ENCODE results near the gene APOL1. TPM values are rescaled to one million over a fixed set of nuclear protein-coding genes. Genes with fewer than 3 reads are reported as not detected.
A peak's percentile ranks its signal among the peaks of the same experiment; 100 is the strongest.

APOL1 gene
- total and polyA plus RNA-seq, 2 donors (not counting 1 experiment from before 2014, with no cell fraction given), result 3.3 to 11.2 TPM

GRCh38 chr22:36238373-36239149 lies 14.4 kb upstream of the APOL1 start:
- peak overlapping the region; percentile 85 for H3K9ac ChIP-seq (ENCODE audit: low read length)
- ChIA-PET POLR2A (interaction anchor here (3.1 kb wide), 1 partner anchor 14 kb away, joined by 9 read pairs; the partner anchor contains the start of gene APOL1), CTCF (interaction anchor here (0.6 to 3.1 kb wide), 18 partner anchors 10 to 248 kb away, joined by 3 to 22 read pairs (median 4); partner anchors contain the start of gene APOL1)
- Mint-ChIP-seq H3K4me1 (peaks cover 48% of the 10 kb centered on the region), H3K27ac (peak overlapping the region; percentile 97), H3K4me3 (peak overlapping the region; percentile 93), H3K9me3 (ENCODE audit: insufficient read depth) (no peaks in the 10 kb centered on the region), H3K27me3 (no peaks in the 10 kb centered on the region)
- peaks cover 21 to 28% of the 10 kb centered on the region in 2 donors for H3K4me1 ChIP-seq (ENCODE audit: control insufficient read depth in 2 of 2, insufficient read depth in 2 of 2, low read length in 2 of 2)
- H3K9me3 ChIP-seq (ENCODE audit: control extremely low read depth in 1 of 3, control insufficient read depth in 2 of 3, insufficient read depth in 1 of 3, low read length in 2 of 3), result no peaks in the 10 kb centered on the region
- intact Hi-C loops (cut with micrococcal nuclease), result loop anchor here (1.0 to 5.0 kb wide), 4 partner anchors 15 to 244 kb away; partner anchors contain the start of genes APOL1 and APOL3
- H3K4me3 ChIP-seq (ENCODE audit: control extremely low read depth in 1 of 5, extremely low read depth in 1 of 5, insufficient read depth in 1 of 5, low read depth in 2 of 5, low read length in 4 of 5), result peak overlapping the region; percentile 59 to 94 (median 81)
- 0% methylated on average over 5 of the region's 5 CpGs for WGBS (ENCODE audit: insufficient coverage)
- peak overlapping the region; percentile 61 to 77 for H3K27ac ChIP-seq (ENCODE audit: low read length in 2 of 2)
- H2AFZ ChIP-seq (ENCODE audit: insufficient read depth, low read depth, low read length, poor library complexity, severe bottlenecking), result peak overlapping the region; percentile 84
- TF ChIP-seq EZH2 (IDR thresholded peaks at IDR 0.05; ENCODE audit: borderline replicate concordance, insufficient read depth, low read depth, low read length, poor library complexity, severe bottlenecking) (no peak), CTCF (IDR thresholded peaks at IDR 0.05) (no peak)
- peak overlapping the region; percentile 84 for H3K4me2 ChIP-seq (replicated peaks; ENCODE audit: low read depth, low read length, poor library complexity, severe bottlenecking)
- ATAC-seq (ENCODE audit: low read depth), result no peak
- DNase-seq, result peak; percentile 32
- H3K36me3 ChIP-seq (replicated peaks in 1 of 2; ENCODE audit: control extremely low read depth in 1 of 2, control insufficient read depth in 1 of 2, extremely low read depth in 1 of 2, insufficient read depth in 2 of 2, low read length in 1 of 2), result peaks cover 0 to 13% of the 10 kb centered on the region in 2 experiments
- peaks cover 30% of the 10 kb centered on the region for H3K79me2 ChIP-seq (ENCODE audit: control insufficient read depth, insufficient read depth, low read length)
- no peaks in the 10 kb centered on the region for H4K20me1 ChIP-seq (ENCODE audit: control insufficient read depth, insufficient read depth, low read length, poor library complexity, severe bottlenecking)
- no peaks in the 10 kb centered on the region for H3K27me3 ChIP-seq (replicated peaks in 1 of 4; ENCODE audit: control extremely low read depth in 1 of 4, control insufficient read depth in 3 of 4, insufficient read depth in 4 of 4, low read length in 3 of 4)

GRCh38 chr22:36239150-36239400 lies 13.9 kb upstream of the APOL1 start:
- Histone ChIP-seq H3K27ac (ENCODE audit: low read length in 2 of 2) (peak overlapping the region; percentile 61 to 77), H3K9ac (ENCODE audit: low read length) (peak overlapping the region; percentile 85), H3K79me2 (ENCODE audit: control insufficient read depth, insufficient read depth, low read length) (peaks cover 30% of the 10 kb centered on the region), H3K4me2 (replicated peaks; ENCODE audit: low read depth, low read length, poor library complexity, severe bottlenecking) (peak overlapping the region; percentile 84), H3K36me3 (replicated peaks in 1 of 2; ENCODE audit: control extremely low read depth in 1 of 2, control insufficient read depth in 1 of 2, extremely low read depth in 1 of 2, insufficient read depth in 2 of 2, low read length in 1 of 2) (peaks cover 0 to 13% of the 10 kb centered on the region in 2 experiments), H2AFZ (ENCODE audit: insufficient read depth, low read depth, low read length, poor library complexity, severe bottlenecking) (peak overlapping the region; percentile 84), H4K20me1 (ENCODE audit: control insufficient read depth, insufficient read depth, low read length, poor library complexity, severe bottlenecking) (no peaks in the 10 kb centered on the region), H3K9me3 (ENCODE audit: control extremely low read depth in 1 of 3, control insufficient read depth in 2 of 3, insufficient read depth in 1 of 3, low read length in 2 of 3) (peaks cover 0 to 3% (median 0%) of the 10 kb centered on the region in 3 donors), H3K27me3 (replicated peaks in 1 of 4; ENCODE audit: control extremely low read depth in 1 of 4, control insufficient read depth in 3 of 4, insufficient read depth in 4 of 4, low read length in 3 of 4) (no peaks in the 10 kb centered on the region), H3K4me1 (ENCODE audit: control insufficient read depth in 2 of 2, insufficient read depth in 2 of 2, low read length in 2 of 2) (peaks cover 21 to 28% of the 10 kb centered on the region in 2 donors), H3K4me3 (ENCODE audit: control extremely low read depth in 1 of 5, extremely low read depth in 1 of 5, insufficient read depth in 1 of 5, low read depth in 2 of 5, low read length in 4 of 5) (peak overlapping the region; percentile 59 to 94 (median 81))
- 0% methylated on average over 3 of the region's 4 CpGs for whole genome bisulfite sequencing (ENCODE audit: insufficient coverage)
- H3K27ac Mint-ChIP-seq, result peak overlapping the region; percentile 97
- H3K9me3 Mint-ChIP-seq (ENCODE audit: insufficient read depth), result no peaks in the 10 kb centered on the region
- peaks cover 43% of the 10 kb centered on the region for H3K4me1 Mint-ChIP-seq
- POLR2A ChIA-PET, result interaction anchor here (3.1 kb wide), 1 partner anchor 14 kb away, joined by 9 read pairs; the partner anchor contains the start of gene APOL1
- intact Hi-C loops (cut with micrococcal nuclease), result loop anchor here (1.0 to 5.0 kb wide), 4 partner anchors 14 to 243 kb away; partner anchors contain the start of genes APOL1 and APOL3
- TF ChIP-seq EZH2 (IDR thresholded peaks at IDR 0.05; ENCODE audit: borderline replicate concordance, insufficient read depth, low read depth, low read length, poor library complexity, severe bottlenecking) (no peak), CTCF (IDR thresholded peaks at IDR 0.05) (no peak)
- peak; percentile 8 for ATAC-seq (ENCODE audit: low read depth)
- CTCF ChIA-PET, result interaction anchor here (0.6 to 3.1 kb wide), 18 partner anchors 10 to 247 kb away, joined by 3 to 22 read pairs (median 4); partner anchors contain the start of gene APOL1
- peak overlapping the region; percentile 93 for H3K4me3 Mint-ChIP-seq
- no peaks in the 10 kb centered on the region for H3K27me3 Mint-ChIP-seq
- no peak for DNase-seq

All from B cell (primary cell).